T-cell (primary cell): ENCODE measurements around the gene USP20. TPM values are rescaled to one million over a fixed set of nuclear protein-coding genes. Genes with fewer than 3 reads are reported as not detected.

Source experiments
- ATAC-seq, 4 experiments: fragments of 200-7000 bp in 3 of 4; fragments of 150-1000 bp in 1 of 4; cut with Tn5 transposase; replicated peaks in 1 of 4; 1 replicate in 3 of 4; 2 replicates in 1 of 4; pipeline ENCODE4 v1.10.0; 2021; ENCODE audit warnings: moderate library complexity in 3 of 4, mild to moderate bottlenecking in 2 of 4, moderate number of reproducible peaks in 1 of 4
- CTCF ChIA-PET, 2 donors: fragments of 300-600 bp; sonication (Branson Sonifier 250); formaldehyde crosslinking; loops; one replicate each; lab custom pipeline; 2022; ENCODE audit warnings: antibody characterized with exemption in 2 of 2; lab: Charles Lee
- POLR2A ChIA-PET, 2 donors: fragments of 300-600 bp; sonication (Branson Sonifier 250); formaldehyde crosslinking; loops; one replicate each; lab custom pipeline; 2022; ENCODE audit warnings: antibody characterized with exemption in 2 of 2; lab: Charles Lee
- DNase-seq, 35 experiments: peaks; one replicate each; pipeline versions ENCODE4 v3.0.0 to v3.0.0-alpha.2; 2013 to 2023
- H3K27ac ChIP-seq: one replicate; pipeline ENCODE4 v1.5.1; 2013; ENCODE audit warnings: low read length
- H3K27me3 ChIP-seq, 2 experiments: replicated peaks in 1 of 2; 1 replicate in 1 of 2; 2 replicates in 1 of 2; pipeline versions ENCODE4 v1.6.1 to v1.7.0; 2013; ENCODE audit warnings: low read length in 1 of 2, mixed read lengths in 1 of 2; ENCODE audit not compliant: control insufficient read depth in 2 of 2, insufficient read depth in 2 of 2; ENCODE audit errors: extremely low read depth in 1 of 2
- H3K36me3 ChIP-seq, 2 donors: 1 replicate in 1 of 2; 2 replicates in 1 of 2; pipeline versions ENCODE4 v1.6.1 to v1.7.0; 2013; ENCODE audit warnings: low read length in 1 of 2; ENCODE audit not compliant: control insufficient read depth in 2 of 2, insufficient read depth in 1 of 2; ENCODE audit errors: extremely low read depth in 1 of 2
- H3K4me1 ChIP-seq, 2 experiments: 1 replicate in 1 of 2; 2 replicates in 1 of 2; pipeline versions ENCODE4 v1.6.1 to v1.7.0; 2013; ENCODE audit warnings: low read length in 2 of 2, mixed read lengths in 1 of 2; ENCODE audit not compliant: insufficient read depth in 2 of 2, control insufficient read depth in 1 of 2; ENCODE audit errors: extremely low read depth in 1 of 2
- H3K4me3 ChIP-seq, 2 donors: 1 replicate in 1 of 2; 2 replicates in 1 of 2; pipeline versions ENCODE4 v1.5.1 to v1.7.0; 2013; ENCODE audit warnings: mild to moderate bottlenecking in 2 of 2, low read length in 1 of 2, moderate library complexity in 1 of 2; ENCODE audit not compliant: control insufficient read depth in 1 of 2; ENCODE audit errors: extremely low read depth in 1 of 2
- H3K9me3 ChIP-seq: 2 replicates; pipeline ENCODE4 v1.7.0; 2013
- H3K27ac Mint-ChIP-seq, 2 donors: one replicate each; pipeline ENCODE4 v1.8.0; 2020 to 2021; ENCODE audit warnings: mild to moderate bottlenecking in 2 of 2, mixed read lengths in 2 of 2
- H3K27me3 Mint-ChIP-seq, 2 donors: one replicate each; pipeline ENCODE4 v1.8.0; 2021 to 2022; ENCODE audit warnings: mixed read lengths in 2 of 2
- H3K36me3 Mint-ChIP-seq: one replicate; pipeline ENCODE4 v1.8.0; 2021; ENCODE audit warnings: mixed read lengths
- H3K4me1 Mint-ChIP-seq, 3 donors: one replicate each; pipeline ENCODE4 v1.8.0; 2020 to 2022; ENCODE audit warnings: mixed read lengths in 3 of 3, mild to moderate bottlenecking in 1 of 3
- H3K4me3 Mint-ChIP-seq, 3 donors: one replicate each; pipeline ENCODE4 v1.8.0; 2020 to 2022; ENCODE audit warnings: mild to moderate bottlenecking in 3 of 3, mixed read lengths in 3 of 3, moderate library complexity in 3 of 3
- H3K9me3 Mint-ChIP-seq, 3 donors: one replicate each; pipeline ENCODE4 v1.8.0; 2020 to 2022; ENCODE audit warnings: mixed read lengths in 3 of 3
- WGBS: methylation state at CpG from one replicate; pipeline ENCODE4 v1.1.5; 2013; ENCODE audit warnings: missing lambda C conversion rate; ENCODE audit not compliant: insufficient coverage; 5-methylcytosine and 5-hydroxymethylcytosine counted together
- total RNA-seq, 35 experiments: library from RNA in 6 of 35; stranded (reverse) in 6 of 35; fragments of 120-200 nt in 1 of 35; gene quantifications; one replicate each; pipeline versions ENCODE4 v1.2.1 to v1.2.4 and lab custom pipeline; 2013 to 2026

USP20 gene
- total RNA-seq, 5 donors from 2014 or later (not counting 1 experiment from before 2014, with no cell fraction given) = 105 to 140 (median 125) TPM

DNA sequence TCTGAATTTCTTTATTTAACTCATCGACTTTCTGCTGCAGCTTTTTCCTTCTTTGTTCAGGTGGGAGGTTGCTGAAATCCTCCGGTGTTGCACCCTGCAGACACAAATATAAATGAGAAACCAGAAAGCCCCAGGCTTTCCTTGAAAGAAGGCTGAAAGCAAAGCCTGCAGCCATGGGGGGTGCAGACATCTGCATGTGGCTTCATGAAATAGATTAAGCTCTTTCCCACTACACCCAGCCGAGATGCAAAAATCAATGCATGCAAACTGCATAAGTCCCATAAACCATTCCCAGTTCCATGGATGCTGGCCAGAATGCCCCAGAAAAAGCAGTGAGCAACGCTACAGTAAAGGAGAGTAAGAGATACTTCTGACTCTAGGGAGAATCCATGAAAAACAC is 73.6 kb downstream of the USP20 start:
- POLR2A ChIA-PET = interaction anchor here in 1 of 2 donors (0.6 kb wide), 1 partner anchor 1555 kb away, joined by 3 read pairs; no protein-coding TSS in a partner anchor

DNA sequence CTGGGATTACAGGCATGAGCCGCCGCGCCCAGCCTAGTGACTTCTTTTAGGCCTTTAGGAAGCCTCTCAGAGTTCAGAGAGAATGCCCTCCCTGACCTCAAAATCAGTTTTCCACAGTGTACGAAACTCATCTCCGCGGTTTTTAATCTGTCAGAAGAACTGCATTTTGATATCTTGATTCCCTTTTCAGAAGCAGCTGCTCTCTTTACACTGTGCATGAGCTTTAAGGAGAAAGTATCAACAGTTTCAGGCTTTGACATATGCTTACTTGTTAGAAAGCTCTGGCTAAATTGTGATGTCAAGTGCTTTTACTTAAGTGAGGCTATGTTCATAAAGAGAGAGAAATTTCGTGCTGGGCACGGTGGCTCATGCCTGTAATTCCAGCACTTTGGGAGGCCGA is 74.6 kb downstream of the USP20 start:
- Histone ChIP-seq H3K4me1 (peaks cover 0 to 3% of the 10 kb centered on the region in 2 experiments), H3K9me3 (no peaks in the 10 kb centered on the region), H3K27ac (no peak overlapping the region), H3K36me3 (peaks cover 3 to 72% of the 10 kb centered on the region in 2 donors), H3K4me3 (no peak overlapping the region), H3K27me3 (no peaks in the 10 kb centered on the region)
- CTCF ChIA-PET = interaction anchor here in 1 of 2 donors (0.7 kb wide), 1 partner anchor 115 kb away, joined by 3 read pairs; no protein-coding TSS in a partner anchor
- 97% methylated on average over 7 of the region's 9 CpGs for WGBS
- POLR2A ChIA-PET = interaction anchor here in 1 of 2 donors (0.7 kb wide), 1 partner anchor 57 kb away, joined by 4 read pairs; no protein-coding TSS in a partner anchor
- H3K4me1 Mint-ChIP-seq = peaks cover 13 to 17% (median 17%) of the 10 kb centered on the region in 3 donors
- peaks cover 48% of the 10 kb centered on the region for H3K36me3 Mint-ChIP-seq
- no peak for ATAC-seq
- no peaks in the 10 kb centered on the region for H3K9me3 Mint-ChIP-seq
- H3K27me3 Mint-ChIP-seq = no peaks in the 10 kb centered on the region
- no peak for DNase-seq
- peak overlapping the region; percentile 80 to 81 for H3K27ac Mint-ChIP-seq
- H3K4me3 Mint-ChIP-seq = no peak overlapping the region

More for the DNA sequence above, 73.6 kb downstream of the USP20 start:
- Histone ChIP-seq H3K4me1 (peaks cover 0 to 3% of the 10 kb centered on the region in 2 experiments), H3K36me3 (peaks cover 3 to 77% of the 10 kb centered on the region in 2 donors), H3K27ac (no peak overlapping the region), H3K27me3 (no peaks in the 10 kb centered on the region), H3K9me3 (no peaks in the 10 kb centered on the region), H3K4me3 (no peak overlapping the region)
- DNase-seq = no peak
- H3K36me3 Mint-ChIP-seq = peaks cover 57% of the 10 kb centered on the region
- H3K27me3 Mint-ChIP-seq = no peaks in the 10 kb centered on the region
- H3K9me3 Mint-ChIP-seq = no peaks in the 10 kb centered on the region
- H3K27ac Mint-ChIP-seq = peak overlapping the region; percentile 80 to 81
- no peak overlapping the region for H3K4me3 Mint-ChIP-seq
- CTCF ChIA-PET = no interaction called here
- no CpG with 5 or more reads among the region's 4 CpGs for WGBS
- peaks cover 17 to 25% (median 25%) of the 10 kb centered on the region in 3 donors for H3K4me1 Mint-ChIP-seq
- no peak for ATAC-seq

DNA sequence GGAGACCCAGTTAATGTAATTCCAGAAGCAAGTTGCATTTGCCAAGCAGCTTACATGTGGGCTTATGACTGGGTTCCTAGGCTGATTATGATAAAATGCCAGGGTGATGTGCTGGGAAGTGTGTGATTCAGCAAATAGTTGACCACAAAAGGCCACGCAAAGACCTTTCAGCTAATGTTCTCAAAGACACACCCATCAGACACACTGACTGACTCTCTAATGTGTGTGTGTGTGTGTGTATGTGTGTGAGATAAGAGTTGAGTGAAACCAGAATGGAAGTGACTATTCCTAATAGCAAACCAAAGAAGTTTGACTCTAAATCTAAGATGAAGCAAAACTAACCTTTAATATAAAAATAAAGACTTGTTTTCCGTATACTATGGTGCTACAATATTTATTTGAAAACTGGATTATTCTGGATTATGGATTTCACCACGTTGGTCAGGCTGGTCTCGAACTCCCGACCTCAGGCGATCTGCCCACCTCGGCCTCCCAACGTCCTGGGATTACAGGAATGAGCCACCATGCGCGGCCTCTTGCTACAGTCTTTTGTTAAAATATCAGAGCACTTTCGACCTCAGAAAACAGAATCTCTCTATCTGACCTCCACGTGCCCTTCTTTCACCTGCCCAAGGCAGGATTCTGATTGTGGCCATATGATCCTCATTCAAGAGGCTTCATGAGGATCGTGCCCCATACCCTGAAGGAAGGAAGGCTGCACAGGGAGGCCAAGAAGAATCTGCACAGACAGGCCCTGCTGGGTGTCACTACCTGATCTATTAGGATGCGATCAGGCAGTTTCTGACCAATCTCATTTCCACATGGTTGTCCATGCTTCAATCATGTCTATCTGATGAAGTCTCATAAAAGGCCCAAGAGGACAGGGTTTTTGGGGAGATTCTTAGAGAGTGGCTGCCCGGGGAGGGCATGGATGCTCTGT is 75.6 kb downstream of the USP20 start:
- POLR2A ChIA-PET = interaction anchor here in 1 of 2 donors (0.5 kb wide), 1 partner anchor 56 kb away, joined by 3 read pairs; no protein-coding TSS in a partner anchor
- DNase-seq (no peak), ATAC-seq (no peak)
- no peak overlapping the region for H3K4me3 ChIP-seq
- peaks cover 10 to 20% (median 17%) of the 10 kb centered on the region in 3 donors for H3K4me1 Mint-ChIP-seq
- CTCF ChIA-PET = no interaction called here
- peak overlapping the region; percentile 69 to 85 for H3K27ac Mint-ChIP-seq
- no peaks in the 10 kb centered on the region for H3K27me3 ChIP-seq
- WGBS = 96% methylated on average over 10 of the region's 15 CpGs
- no peak overlapping the region for H3K27ac ChIP-seq
- H3K9me3 ChIP-seq = no peaks in the 10 kb centered on the region
- peaks cover 45% of the 10 kb centered on the region for H3K36me3 Mint-ChIP-seq
- peaks cover 3 to 72% of the 10 kb centered on the region in 2 donors for H3K36me3 ChIP-seq
- H3K9me3 Mint-ChIP-seq = no peaks in the 10 kb centered on the region
- no peak overlapping the region for H3K4me3 Mint-ChIP-seq
- no peaks in the 10 kb centered on the region for H3K27me3 Mint-ChIP-seq
- peaks cover 0 to 5% of the 10 kb centered on the region in 2 experiments for H3K4me1 ChIP-seq

DNA sequence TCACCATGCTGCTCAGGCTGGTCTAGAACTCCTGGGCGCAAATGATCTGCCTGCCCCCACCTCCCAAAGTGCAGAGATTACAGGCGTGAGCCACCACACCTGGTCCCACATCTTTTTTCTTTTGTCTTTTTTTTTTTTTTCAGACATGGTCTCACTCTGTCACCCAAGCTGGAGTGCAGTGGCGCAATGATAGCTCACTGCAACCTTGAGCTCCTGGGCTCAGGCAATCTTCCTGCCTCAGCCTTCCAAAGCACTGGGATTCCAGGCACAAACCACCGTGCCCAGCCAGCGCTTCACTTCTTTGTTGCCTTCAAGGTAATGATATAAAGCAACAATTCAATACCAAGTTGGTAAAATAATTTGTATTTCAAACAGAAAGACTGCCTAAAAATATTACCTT is 78.8 kb downstream of the USP20 start:
- peaks cover 43% of the 10 kb centered on the region for H3K36me3 Mint-ChIP-seq

DNA sequence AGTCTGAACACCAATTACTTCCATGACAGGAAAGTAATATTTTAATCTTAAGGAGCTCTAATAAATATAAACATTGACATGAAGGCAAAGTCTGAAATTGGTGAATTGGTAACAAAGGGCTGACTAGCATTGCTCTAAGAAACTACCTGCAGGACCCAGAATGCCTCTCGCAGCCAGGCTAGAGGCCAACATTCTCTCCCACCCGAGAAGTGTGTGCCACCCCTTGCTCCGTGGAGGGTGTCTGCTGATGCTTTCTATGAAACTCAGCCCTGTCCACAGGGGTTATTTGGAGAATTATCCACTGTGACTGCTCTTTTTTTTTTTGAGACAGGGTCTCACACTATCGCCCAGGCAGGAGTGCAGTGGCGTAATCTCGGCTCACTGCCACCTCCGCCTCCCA is 81.4 kb downstream of the USP20 start:
- H3K27ac ChIP-seq = no peak overlapping the region
- H3K4me3 Mint-ChIP-seq = no peak overlapping the region
- ChIA-PET CTCF (no interaction called here), POLR2A (interaction anchor here (0.6 to 1.1 kb wide), 2 partner anchors 11 to 53 kb away, joined by 3 to 6 read pairs; no protein-coding TSS in a partner anchor)
- ATAC-seq (no peak), DNase-seq (no peak)
- H3K9me3 ChIP-seq = no peaks in the 10 kb centered on the region
- peaks cover 0 to 49% of the 10 kb centered on the region in 2 donors for H3K36me3 ChIP-seq
- H3K4me1 ChIP-seq = peaks cover 0 to 5% of the 10 kb centered on the region in 2 experiments
- H3K27me3 ChIP-seq = no peaks in the 10 kb centered on the region
- no peaks in the 10 kb centered on the region for H3K9me3 Mint-ChIP-seq
- peaks cover 24 to 42% (median 26%) of the 10 kb centered on the region in 3 donors for H3K4me1 Mint-ChIP-seq
- peak overlapping the region in 1 of 2 donors; percentile 28 for H3K27ac Mint-ChIP-seq
- H3K4me3 ChIP-seq = no peak overlapping the region
- H3K36me3 Mint-ChIP-seq = peaks cover 32% of the 10 kb centered on the region
- H3K27me3 Mint-ChIP-seq = no peaks in the 10 kb centered on the region
- WGBS = no CpG with 5 or more reads among the region's 7 CpGs

More for the DNA sequence above, 78.8 kb downstream of the USP20 start:
- no peak overlapping the region for H3K4me3 Mint-ChIP-seq
- POLR2A ChIA-PET = interaction anchor here (0.6 to 0.7 kb wide), 4 partner anchors 9 to 1131 kb away, joined by 3 to 8 read pairs (median 6); no protein-coding TSS in a partner anchor
- H3K9me3 Mint-ChIP-seq = no peaks in the 10 kb centered on the region
- peak overlapping the region in 1 of 2 donors; percentile 39 for H3K27ac Mint-ChIP-seq
- H3K36me3 ChIP-seq = peaks cover 3 to 59% of the 10 kb centered on the region in 2 donors
- no peak overlapping the region for H3K4me3 ChIP-seq
- ATAC-seq (no peak), DNase-seq (no peak)
- peaks cover 0 to 5% of the 10 kb centered on the region in 2 experiments for H3K4me1 ChIP-seq
- CTCF ChIA-PET = interaction anchor here in 1 of 2 donors (0.5 to 0.6 kb wide), 2 partner anchors 168 to 189 kb away, joined by 3 read pairs; no protein-coding TSS in a partner anchor
- H3K27me3 ChIP-seq = no peaks in the 10 kb centered on the region
- H3K27ac ChIP-seq = no peak overlapping the region
- 100% methylated on average over 3 of the region's 5 CpGs for WGBS
- H3K9me3 ChIP-seq = no peaks in the 10 kb centered on the region
- H3K27me3 Mint-ChIP-seq = no peaks in the 10 kb centered on the region
- H3K4me1 Mint-ChIP-seq = peaks cover 22 to 27% (median 23%) of the 10 kb centered on the region in 3 donors
